Spleen (tissue), 7 donors: ENCODE results near the gene ANO3.

ENCODE experiments used
- POLR2A ChIP-seq, 3 donors: fragments of 450-650 bp; IDR thresholded peaks; one replicate each; pipeline ENCODE4 v1.5.1; 2017; ENCODE audit warnings: antibody characterized with exemption in 3 of 3, mild to moderate bottlenecking in 1 of 3
- TF ChIP-seq, protein P1 (sequence below), 11 experiments: fragments of 200-600 bp in 7 of 11; fragments of 450-650 bp in 4 of 11; sonication (generic) in 4 of 11; IDR thresholded peaks in 8 of 11; conservative IDR thresholded peaks in 3 of 11; 1 replicate in 7 of 11; 2 replicates in 4 of 11; pipeline versions ENCODE4 v1.4.0 to v1.8.0; 2016 to 2021; ENCODE audit warnings: antibody characterized with exemption in 11 of 11, inconsistent platforms in 4 of 11, mild to moderate bottlenecking in 1 of 11
- donor health status: DM: no; HTN: no; CAD: no; lungs with moderate emphysema.
- donor health status: DM: no; HTN: no; CAD: no.
- donor health status: DM: no; HTN: no; CAD: no.

DNA sequence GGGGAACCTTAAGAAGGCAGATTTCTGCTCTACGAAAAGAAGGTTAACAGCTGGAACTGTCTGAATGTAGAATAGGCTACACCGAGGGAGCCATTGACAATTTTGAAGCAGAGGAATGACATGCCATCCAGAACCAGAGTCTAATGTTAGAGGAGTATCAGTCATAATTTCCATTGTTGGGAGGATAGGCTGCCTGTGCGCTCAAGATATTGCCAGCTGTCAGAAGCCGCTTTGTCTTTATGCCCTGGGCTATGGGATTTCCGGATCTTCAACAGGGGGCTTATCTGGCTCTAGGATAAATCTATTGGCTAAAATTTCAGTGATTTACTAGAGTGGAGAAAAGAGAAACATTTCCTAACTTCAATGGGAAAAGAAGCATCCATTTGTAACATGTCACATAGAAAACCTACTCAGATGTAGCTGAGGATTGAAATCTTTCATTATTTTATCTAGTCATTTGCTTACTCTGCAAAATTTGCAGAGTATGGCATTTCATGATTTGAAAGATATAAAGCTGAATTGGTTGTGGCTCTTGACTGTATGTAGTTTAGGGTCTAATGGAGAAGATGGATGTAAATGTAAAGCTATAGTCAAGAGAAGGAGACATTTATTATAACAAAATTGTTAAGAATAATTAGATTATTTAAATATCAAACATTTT, 78.9 kb downstream of the ANO3 start:
- no peak for TF ChIP-seq POLR2A (IDR thresholded peaks at IDR 0.05)
- TF ChIP-seq, protein P1, sequence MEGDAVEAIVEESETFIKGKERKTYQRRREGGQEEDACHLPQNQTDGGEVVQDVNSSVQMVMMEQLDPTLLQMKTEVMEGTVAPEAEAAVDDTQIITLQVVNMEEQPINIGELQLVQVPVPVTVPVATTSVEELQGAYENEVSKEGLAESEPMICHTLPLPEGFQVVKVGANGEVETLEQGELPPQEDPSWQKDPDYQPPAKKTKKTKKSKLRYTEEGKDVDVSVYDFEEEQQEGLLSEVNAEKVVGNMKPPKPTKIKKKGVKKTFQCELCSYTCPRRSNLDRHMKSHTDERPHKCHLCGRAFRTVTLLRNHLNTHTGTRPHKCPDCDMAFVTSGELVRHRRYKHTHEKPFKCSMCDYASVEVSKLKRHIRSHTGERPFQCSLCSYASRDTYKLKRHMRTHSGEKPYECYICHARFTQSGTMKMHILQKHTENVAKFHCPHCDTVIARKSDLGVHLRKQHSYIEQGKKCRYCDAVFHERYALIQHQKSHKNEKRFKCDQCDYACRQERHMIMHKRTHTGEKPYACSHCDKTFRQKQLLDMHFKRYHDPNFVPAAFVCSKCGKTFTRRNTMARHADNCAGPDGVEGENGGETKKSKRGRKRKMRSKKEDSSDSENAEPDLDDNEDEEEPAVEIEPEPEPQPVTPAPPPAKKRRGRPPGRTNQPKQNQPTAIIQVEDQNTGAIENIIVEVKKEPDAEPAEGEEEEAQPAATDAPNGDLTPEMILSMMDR (IDR thresholded peaks at IDR 0.05 in 8 of 11, conservative IDR thresholded peaks at IDR 0.05 in 3 of 11), result no peak
